Skeletal muscle tissue (tissue), 4 donors: ENCODE results near the gene RNF41. TPM values are rescaled to one million over a fixed set of nuclear protein-coding genes. Genes with fewer than 3 reads are reported as not detected.
"Not testable (repeated sequence)": the region's sequence is repeated elsewhere in the genome, so short reads cannot be mapped to it uniquely, and the experiment has no call there.

ENCODE experiments used
- H3K27ac ChIP-seq: one replicate; pipeline ENCODE4 v1.7.0; 2013; ENCODE audit warnings: mild to moderate bottlenecking, low read depth, low read length, inconsistent platforms
- H3K27me3 ChIP-seq, 3 donors: one replicate each; pipeline ENCODE4 v1.7.0; 2013; ENCODE audit warnings: low read length in 3 of 3; ENCODE audit not compliant: control insufficient read depth in 3 of 3, insufficient read depth in 3 of 3
- H3K36me3 ChIP-seq, 3 donors: one replicate each; pipeline ENCODE4 v1.7.0; 2013; ENCODE audit warnings: low read length in 3 of 3; ENCODE audit not compliant: control insufficient read depth in 3 of 3, insufficient read depth in 3 of 3
- H3K4me1 ChIP-seq, 3 donors: one replicate each; pipeline ENCODE4 v1.7.0; 2013; ENCODE audit warnings: low read length in 3 of 3, mild to moderate bottlenecking in 3 of 3; ENCODE audit not compliant: control insufficient read depth in 3 of 3, insufficient read depth in 3 of 3
- H3K4me3 ChIP-seq, 3 donors: one replicate each; pipeline ENCODE4 v1.7.0; 2013; ENCODE audit warnings: low read length in 3 of 3
- H3K9ac ChIP-seq, 3 donors: one replicate each; pipeline ENCODE4 v1.7.0; 2013; ENCODE audit warnings: low read length in 3 of 3, mild to moderate bottlenecking in 3 of 3, moderate library complexity in 2 of 3, low read depth in 1 of 3
- H3K9me3 ChIP-seq, 3 donors: one replicate each; pipeline ENCODE4 v1.7.0; 2013; ENCODE audit warnings: low read length in 3 of 3; ENCODE audit not compliant: control insufficient read depth in 3 of 3
- total RNA-seq: library from RNA; depleted of rRNA; stranded (reverse); fragments of >200 nt; gene quantifications from one replicate; pipeline ENCODE4 v1.2.3, GENCODE V29; 2014
- donor health status: Osteomylitis.

The RNF41 gene
- total RNA-seq, 1 donor from 2014 or later: 30.8 TPM

DNA sequence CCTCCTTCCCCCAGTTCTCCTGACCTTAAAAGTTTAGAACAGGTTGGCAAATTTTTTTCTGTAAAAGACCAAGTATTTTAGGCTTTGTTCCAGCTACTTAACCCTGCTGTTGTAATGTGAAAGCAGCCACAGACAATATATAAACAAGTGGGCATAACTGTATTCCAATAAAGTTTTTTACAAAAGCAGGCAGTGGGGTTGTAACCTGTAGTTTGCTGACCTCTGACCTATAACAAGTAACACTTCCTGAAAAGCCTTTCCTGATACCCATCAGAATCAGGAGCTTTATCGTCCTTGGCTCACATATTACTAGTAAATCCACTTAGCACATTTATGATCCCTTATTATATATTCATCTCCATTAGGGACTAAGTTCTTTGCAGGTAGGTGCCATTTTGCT is 19.4 kb downstream of the RNF41 start:
- no peaks in the 10 kb centered on the region for H3K9me3 ChIP-seq
- no peaks in the 10 kb centered on the region for H3K27me3 ChIP-seq
- H3K4me1 ChIP-seq: no peaks in the 10 kb centered on the region
- H3K27ac ChIP-seq: no peak overlapping the region
- no peak overlapping the region for H3K9ac ChIP-seq
- H3K36me3 ChIP-seq: peaks cover 17 to 26% (median 24%) of the 10 kb centered on the region in 3 donors
- H3K4me3 ChIP-seq: no peak overlapping the region

DNA sequence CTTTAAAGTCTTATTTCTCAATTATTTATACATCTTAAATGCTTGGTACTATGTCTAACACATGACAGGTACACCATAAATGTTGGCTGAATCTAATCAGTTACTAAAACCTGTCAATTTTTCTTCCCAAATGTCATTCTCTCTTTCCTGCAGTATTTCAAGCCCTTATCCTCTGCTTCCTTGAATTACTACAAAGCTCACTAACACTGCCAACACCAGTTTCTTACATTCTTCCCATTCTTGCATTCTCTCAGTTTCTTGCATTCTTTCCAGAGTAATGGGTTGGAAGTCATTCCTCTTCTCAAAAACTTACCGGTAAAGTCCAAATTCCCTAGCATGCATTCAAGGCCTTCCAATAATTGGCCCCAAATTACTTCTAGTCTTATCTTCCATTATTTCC is 22.9 kb downstream of the RNF41 start:
- Histone ChIP-seq H3K36me3 (no peaks in the 10 kb centered on the region), H3K27me3 (no peaks in the 10 kb centered on the region), H3K4me3 (no peak overlapping the region), H3K4me1 (no peaks in the 10 kb centered on the region), H3K27ac (no peak overlapping the region), H3K9ac (no peak overlapping the region), H3K9me3 (no peaks in the 10 kb centered on the region)

DNA sequence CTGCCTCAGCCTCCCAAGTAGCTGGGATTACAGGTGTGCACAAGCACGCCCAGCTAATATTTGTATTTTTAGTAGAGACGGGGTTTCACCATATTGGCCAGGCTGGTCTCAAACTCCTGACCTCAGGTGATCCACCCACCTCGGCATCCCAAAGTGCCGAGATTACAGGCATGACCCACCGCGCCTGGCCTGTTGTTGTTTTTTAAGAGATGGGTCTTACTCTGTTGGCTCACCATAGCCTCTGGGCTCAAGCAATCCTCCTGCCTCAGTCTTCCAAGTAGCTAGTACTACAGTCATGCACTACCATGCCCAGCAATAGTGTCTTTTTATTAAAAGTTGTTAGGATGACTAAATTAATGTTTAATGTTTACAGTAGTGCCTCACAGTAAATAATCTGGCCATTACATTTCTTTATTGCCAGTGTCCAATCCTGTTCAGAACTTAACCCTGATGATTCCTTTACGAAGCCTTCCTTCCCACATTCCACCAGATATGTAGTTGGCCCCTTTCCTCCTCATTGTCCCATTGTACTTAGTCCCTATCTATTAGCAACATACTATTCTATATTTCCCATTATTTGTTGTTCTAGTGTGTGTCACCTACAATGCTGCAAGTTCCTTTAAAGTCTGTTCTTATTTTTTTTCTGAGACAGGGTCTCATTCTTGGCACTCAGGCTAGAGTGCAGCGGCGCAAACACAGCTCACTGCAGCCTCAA is 23.6 kb downstream of the RNF41 start:
- Histone ChIP-seq H3K36me3 (no peaks in the 10 kb centered on the region), H3K27ac (no peak overlapping the region), H3K4me3 (no peak overlapping the region), H3K9me3 (no peaks in the 10 kb centered on the region), H3K4me1 (no peaks in the 10 kb centered on the region), H3K27me3 (no peaks in the 10 kb centered on the region), H3K9ac (no peak overlapping the region)

GRCh38 chr12:56196818-56197550 is 24.7 kb downstream of the RNF41 start:
- H3K9ac ChIP-seq, H3K4me1 ChIP-seq, H3K4me3 ChIP-seq, H3K9me3 ChIP-seq, H3K27me3 ChIP-seq, H3K36me3 ChIP-seq, H3K27ac ChIP-seq: not testable (repeated sequence)

GRCh38 chr12:56193025-56193578 is 28.6 kb downstream of the RNF41 start:
- H3K27ac ChIP-seq: no peak overlapping the region
- H3K27me3 ChIP-seq: no peaks in the 10 kb centered on the region
- peaks cover 9 to 13% (median 9%) of the 10 kb centered on the region in 3 donors for H3K4me1 ChIP-seq
- H3K36me3 ChIP-seq: no peaks in the 10 kb centered on the region
- H3K4me3 ChIP-seq: no peak overlapping the region
- H3K9me3 ChIP-seq: no peaks in the 10 kb centered on the region
- no peak overlapping the region for H3K9ac ChIP-seq

DNA sequence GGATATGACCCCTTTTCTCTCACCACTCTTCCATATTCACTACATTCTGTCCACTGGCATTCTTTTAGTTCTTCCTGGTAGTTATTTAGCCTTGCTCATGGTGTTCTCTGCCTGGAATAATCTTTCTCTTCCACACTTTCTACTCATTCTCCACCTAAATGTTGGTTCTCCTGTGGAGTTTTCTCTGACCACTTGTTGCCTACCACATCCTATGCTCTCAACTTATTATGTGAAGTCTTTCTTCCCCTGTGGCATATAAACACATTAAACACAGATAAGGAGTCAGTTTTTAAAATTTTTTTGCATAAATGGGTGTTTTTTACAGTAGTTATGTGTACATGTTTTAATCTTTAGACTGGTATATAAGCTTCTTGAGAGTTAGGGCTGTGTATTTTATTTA is 29.1 kb downstream of the RNF41 start:
- H3K4me1 ChIP-seq: peaks cover 14 to 18% (median 14%) of the 10 kb centered on the region in 3 donors
- no peak overlapping the region for H3K9ac ChIP-seq
- H3K27ac ChIP-seq: no peak overlapping the region
- H3K4me3 ChIP-seq: no peak overlapping the region
- no peaks in the 10 kb centered on the region for H3K36me3 ChIP-seq
- no peaks in the 10 kb centered on the region for H3K27me3 ChIP-seq
- no peaks in the 10 kb centered on the region for H3K9me3 ChIP-seq

DNA sequence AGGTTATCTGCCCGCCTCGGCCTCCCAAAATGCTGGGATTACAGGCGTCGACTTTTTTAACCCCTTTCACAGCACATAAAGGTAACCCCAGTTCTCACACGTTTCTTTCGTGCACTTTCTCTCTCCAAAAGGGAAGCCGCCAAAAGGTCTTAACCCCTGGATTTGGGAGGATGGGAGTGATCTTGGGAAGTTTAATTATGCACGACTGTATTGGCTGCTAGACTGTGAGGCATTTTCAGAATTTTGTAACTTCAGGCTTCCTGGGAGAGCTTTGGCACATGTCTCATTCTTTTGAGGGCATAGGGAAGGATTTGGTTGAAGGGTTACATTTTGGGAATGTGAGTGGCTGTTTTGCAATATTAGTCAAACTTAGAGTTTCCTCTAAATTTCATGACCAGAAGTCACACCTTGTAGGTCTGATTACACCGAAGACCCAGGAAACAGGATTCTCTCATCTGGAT is 31.0 kb downstream of the RNF41 start:
- peak overlapping the region; percentile 75 to 92 (median 86) for H3K4me3 ChIP-seq
- H3K9me3 ChIP-seq: no peaks in the 10 kb centered on the region
- H3K36me3 ChIP-seq: peaks cover 4 to 11% (median 6%) of the 10 kb centered on the region in 3 donors
- no peaks in the 10 kb centered on the region for H3K27me3 ChIP-seq
- peaks cover 16 to 23% (median 17%) of the 10 kb centered on the region in 3 donors for H3K4me1 ChIP-seq
- H3K9ac ChIP-seq: peak overlapping the region in 2 of 3 donors; percentile 83 to 91
- H3K27ac ChIP-seq: peak overlapping the region; percentile 88

GRCh38 chr12:56189918-56190694 is 31.6 kb downstream of the RNF41 start:
- peaks cover 16 to 23% (median 17%) of the 10 kb centered on the region in 3 donors for H3K4me1 ChIP-seq
- peak overlapping the region; percentile 82 to 91 (median 83) for H3K9ac ChIP-seq
- peak overlapping the region; percentile 88 for H3K27ac ChIP-seq
- H3K9me3 ChIP-seq: no peaks in the 10 kb centered on the region
- H3K27me3 ChIP-seq: no peaks in the 10 kb centered on the region
- H3K4me3 ChIP-seq: peak overlapping the region; percentile 75 to 92 (median 86)
- peaks cover 9 to 12% (median 10%) of the 10 kb centered on the region in 3 donors for H3K36me3 ChIP-seq

DNA sequence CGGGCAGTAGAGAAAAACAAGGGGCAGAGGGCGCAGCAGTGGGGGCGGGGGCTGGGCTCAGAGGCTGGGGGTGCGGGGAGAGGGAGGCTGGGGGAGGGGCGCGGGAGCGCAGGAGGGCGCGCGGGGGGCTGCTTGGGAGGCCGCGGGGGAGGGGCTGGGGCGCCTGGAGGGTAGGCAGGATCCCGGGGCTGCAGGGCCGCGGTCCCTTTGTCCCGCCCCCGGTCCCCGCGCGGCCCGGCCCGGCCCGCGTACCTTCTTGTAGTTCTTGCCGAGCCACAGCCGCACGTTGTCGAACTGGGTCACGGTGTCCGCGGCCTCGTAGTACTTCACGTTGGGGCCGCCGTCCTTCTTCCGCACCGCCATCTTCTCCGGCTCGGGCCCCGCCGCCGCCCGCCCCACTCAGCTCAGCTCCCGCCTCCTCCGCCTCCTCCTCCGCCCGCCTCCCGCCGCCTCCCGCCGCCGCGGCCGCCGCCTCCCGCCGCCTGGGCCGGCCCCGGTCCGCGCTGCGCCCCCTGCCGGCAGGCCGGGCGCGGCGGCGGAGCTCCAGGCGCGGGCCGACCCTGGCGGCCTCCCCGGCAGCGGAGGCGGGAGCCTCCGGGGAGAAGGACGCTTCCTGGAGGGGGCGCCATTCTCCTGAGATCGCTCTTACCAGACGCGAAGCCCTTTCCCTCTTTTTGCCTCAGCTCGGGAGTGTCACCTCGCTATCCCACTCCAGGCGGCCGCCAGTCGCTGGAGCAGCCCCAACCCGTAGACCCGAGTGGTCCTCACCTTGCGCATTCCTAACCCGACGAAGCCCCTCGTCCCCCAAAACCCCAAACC is 32.4 kb downstream of the RNF41 start, which contains the start of gene SMARCC2:
TSS of gene SMARCC2 (minus strand) at position 385 of the 819 bp plus-strand sequence. CDS start at position 363, 22 bp downstream.
- Histone ChIP-seq H3K27me3 (no peaks in the 10 kb centered on the region), H3K4me1 (peaks cover 16 to 23% (median 17%) of the 10 kb centered on the region in 3 donors), H3K27ac (peak within 1 kb of the TSS; percentile 88), H3K4me3 (peak within 1 kb of the TSS; percentile 81 to 92 (median 86)), H3K36me3 (peaks cover 16 to 20% (median 18%) of the 10 kb centered on the region in 3 donors), H3K9ac (peak within 1 kb of the TSS; percentile 82 to 91 (median 83)), H3K9me3 (no peaks in the 10 kb centered on the region)
